GM12801 (cell line): ENCODE data around the gene SEPTIN8.

Source experiments
- CTCF ChIP-seq: IDR thresholded peaks from one replicate; pipeline ENCODE4 v1.5.1; 2011; ENCODE audit warnings: control low read depth; ENCODE audit not compliant: insufficient read length; ENCODE audit errors: extremely low read depth

Gene SEPTIN8

GRCh38 chr5:132736853-132737833 lies 39.9 kb downstream of the SEPTIN8 start, which contains the start of gene KIF3A:
TSS of gene KIF3A (minus strand) at chr5:132737546. CDS start at chr5:132737419, 127 bp downstream.
- no peak for TF ChIP-seq CTCF

- no peak for TF ChIP-seq CTCF
These were observed 42.4 kb downstream of the SEPTIN8 start for GRCh38 chr5:132734687-132735086.

GRCh38 chr5:132733499-132734148 lies 43.4 kb downstream of the SEPTIN8 start:
- TF ChIP-seq CTCF, result no peak

GRCh38 chr5:132729896-132730295 lies 47.1 kb downstream of the SEPTIN8 start:
- no peak for TF ChIP-seq CTCF

GRCh38 chr5:132725745-132726144 lies 51.3 kb downstream of the SEPTIN8 start:
- no peak for TF ChIP-seq CTCF

GRCh38 chr5:132718544-132719312 lies 58.3 kb downstream of the SEPTIN8 start:
- TF ChIP-seq CTCF, result no peak
